ENCODE results near the gene SLC4A8.

DNA sequence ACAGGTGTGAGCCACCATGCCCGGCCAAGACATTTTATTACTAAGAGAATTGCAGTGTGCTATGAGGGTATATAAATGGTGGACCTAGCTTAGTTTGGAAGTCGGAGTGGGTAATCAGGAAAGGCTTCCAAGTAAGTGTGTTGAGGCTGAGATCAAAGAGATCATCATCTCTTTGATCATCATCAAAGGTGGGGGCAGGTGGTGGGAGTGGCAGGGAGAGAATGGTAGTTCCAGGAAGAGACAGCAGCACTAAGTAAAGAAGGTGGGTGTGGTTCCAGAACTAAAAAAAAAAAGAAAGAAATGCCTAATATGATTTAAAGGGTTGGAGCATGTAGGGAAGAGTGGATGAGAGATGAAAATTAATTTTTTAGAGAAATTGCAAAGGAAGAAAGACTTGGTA, 14.7 kb downstream of the SLC4A8 start:
- TF ChIP-seq, protein P1, sequence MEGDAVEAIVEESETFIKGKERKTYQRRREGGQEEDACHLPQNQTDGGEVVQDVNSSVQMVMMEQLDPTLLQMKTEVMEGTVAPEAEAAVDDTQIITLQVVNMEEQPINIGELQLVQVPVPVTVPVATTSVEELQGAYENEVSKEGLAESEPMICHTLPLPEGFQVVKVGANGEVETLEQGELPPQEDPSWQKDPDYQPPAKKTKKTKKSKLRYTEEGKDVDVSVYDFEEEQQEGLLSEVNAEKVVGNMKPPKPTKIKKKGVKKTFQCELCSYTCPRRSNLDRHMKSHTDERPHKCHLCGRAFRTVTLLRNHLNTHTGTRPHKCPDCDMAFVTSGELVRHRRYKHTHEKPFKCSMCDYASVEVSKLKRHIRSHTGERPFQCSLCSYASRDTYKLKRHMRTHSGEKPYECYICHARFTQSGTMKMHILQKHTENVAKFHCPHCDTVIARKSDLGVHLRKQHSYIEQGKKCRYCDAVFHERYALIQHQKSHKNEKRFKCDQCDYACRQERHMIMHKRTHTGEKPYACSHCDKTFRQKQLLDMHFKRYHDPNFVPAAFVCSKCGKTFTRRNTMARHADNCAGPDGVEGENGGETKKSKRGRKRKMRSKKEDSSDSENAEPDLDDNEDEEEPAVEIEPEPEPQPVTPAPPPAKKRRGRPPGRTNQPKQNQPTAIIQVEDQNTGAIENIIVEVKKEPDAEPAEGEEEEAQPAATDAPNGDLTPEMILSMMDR (IDR thresholded peaks at IDR 0.05; ENCODE audit: low read depth, low read length): no peak
- TF ChIP-seq POLR2A (IDR thresholded peaks at IDR 0.05; ENCODE audit: extremely low read depth, insufficient read length): no peak
- TF ChIP-seq, protein P2, sequence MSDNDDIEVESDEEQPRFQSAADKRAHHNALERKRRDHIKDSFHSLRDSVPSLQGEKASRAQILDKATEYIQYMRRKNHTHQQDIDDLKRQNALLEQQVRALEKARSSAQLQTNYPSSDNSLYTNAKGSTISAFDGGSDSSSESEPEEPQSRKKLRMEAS (IDR thresholded peaks at IDR 0.05; ENCODE audit: low read depth, low read length): no peak

Data from NB4 (cell line).